NCI-H82 treated with DMSO at 0.1 percent for 48 hours (cell line): ENCODE measurements around the gene MAN2A2.
"Not testable (repeated sequence)": the region's sequence is repeated elsewhere in the genome, so short reads cannot be mapped to it uniquely, and the experiment has no call there.

Experiments
- DNase-seq: peaks from one replicate; lab custom pipeline; 2025; ENCODE audit not compliant: unreplicated experiment; lab: John Stamatoyannopoulos, UW

The MAN2A2 gene

DNA sequence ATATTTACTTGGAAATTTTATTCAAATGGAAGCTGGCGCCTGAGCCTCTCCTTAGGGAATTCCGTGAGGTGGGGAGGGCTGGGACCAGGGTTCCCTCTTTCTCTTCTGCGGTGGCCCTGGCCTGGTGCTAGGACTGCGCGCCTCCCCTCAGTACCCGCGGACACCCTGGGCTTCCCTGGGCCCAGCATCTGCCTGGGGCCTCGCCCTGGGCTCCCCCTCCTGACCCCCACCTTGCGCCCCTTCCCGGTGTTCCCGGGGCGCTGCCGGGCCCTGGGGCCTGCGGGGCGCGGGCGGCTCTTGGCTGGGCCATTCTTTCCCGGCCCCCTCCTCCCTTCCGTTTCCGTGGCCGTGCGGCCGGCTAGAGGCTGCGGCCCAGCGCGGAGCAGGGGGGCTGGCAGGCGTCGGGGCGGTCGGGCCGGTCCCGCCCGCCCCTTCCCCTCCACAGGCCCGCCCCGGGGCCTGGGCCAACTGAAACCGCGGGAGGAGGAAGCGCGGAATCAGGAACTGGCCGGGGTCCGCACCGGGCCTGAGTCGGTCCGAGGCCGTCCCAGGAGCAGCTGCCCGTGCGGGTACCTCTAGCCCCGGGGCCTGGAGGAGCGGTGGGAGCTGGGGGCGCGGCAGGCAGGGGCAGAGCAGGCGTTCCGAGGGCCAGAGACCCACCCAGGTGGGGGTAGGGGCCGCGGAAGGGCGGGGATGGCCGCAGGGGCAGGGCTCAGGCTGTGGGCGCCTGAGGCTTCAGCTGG, 19.0 kb upstream of the MAN2A2 start, which contains the start of gene FES:
Gene FES, plus strand, starts transcription at position 529 of the 743 bp plus-strand sequence. CDS start 542 bp downstream, outside the sequence.
- DNase-seq: no peak

DNA sequence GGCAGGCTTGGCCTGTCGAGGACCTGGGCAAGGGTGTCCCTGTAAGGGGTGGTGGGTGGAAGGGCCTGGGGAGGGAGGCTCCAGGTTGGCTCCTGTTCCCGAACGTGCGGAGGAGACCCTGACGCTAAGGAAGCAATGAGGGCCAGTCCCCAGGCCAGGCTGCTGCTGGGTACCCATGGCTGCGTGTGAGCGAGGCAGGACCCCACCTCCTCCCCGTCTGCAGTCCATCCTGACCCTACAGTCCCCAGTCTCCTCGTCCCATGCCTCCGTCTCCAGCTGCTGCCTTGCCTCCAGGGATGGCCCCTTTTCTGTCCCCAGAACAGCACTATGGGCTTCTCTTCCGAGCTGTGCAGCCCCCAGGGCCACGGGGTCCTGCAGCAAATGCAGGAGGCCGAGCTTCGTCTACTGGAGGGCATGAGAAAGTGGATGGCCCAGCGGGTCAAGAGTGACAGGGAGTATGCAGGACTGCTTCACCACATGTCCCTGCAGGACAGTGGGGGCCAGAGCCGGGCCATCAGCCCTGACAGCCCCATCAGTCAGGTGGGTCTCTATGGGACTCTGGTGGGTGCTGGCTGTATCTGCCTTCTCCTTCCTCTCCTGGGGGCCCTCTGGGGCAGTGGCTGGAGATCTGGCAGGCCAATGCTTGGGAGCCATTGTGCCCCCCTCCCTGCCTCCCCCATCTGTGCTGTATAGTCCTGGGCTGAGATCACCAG, 18.2 kb upstream of the MAN2A2 start:
- DNase-seq: no peak

DNA sequence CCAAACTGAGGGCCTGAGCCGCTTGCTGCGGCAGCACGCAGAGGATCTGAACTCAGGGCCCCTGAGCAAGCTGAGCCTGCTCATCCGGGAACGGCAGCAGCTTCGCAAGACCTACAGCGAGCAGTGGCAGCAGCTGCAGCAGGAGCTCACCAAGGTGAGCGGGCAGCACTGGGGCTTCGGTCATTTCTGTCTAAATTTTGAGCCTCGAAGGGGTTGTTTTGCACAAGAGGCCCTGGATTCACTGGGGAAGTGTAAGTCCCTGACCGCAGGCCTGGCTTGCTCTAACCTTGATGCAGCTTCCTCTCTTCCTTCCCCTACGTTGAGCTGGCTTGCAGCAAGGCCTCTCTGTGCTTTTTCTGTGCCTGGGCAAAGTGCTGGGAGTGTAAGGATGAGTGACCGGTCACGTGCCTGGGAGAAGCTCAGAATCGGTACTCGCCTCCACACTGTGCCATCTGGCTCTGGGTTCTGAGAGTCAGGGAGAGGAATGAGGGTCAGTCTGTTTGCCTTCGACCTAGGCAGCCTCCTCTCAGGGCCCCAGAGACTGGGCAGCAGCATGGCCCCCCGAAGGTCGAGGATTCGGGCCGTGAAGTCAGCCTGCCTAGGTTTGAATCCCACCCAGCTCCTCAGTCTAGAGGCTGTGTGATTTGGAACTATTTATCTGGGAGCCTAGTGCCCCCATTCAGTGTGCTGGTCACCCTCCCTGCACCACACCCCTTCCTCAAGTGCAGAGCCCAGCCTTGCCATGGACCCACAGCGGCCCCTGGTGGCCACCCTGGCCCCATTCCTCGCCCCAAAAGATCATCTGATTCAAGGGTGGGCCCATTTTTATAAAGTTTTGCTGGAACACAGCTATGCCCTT, 17.4 kb upstream of the MAN2A2 start:
- no peak for DNase-seq

DNA sequence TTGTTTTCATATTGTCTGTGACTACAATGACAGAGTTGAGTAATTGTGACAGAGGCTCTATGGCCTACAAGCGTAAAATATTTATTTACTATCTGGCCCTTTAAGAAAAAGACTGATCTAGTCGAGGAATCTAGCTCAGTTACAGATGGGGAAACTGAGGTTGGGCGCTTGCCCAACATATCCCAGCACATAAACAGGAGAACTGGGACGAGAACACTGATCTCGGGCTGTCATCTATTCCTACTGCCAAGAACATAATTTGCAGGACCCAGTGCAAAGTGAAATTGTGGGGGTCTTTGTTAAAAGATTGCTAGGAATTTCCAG, 16.8 kb upstream of the MAN2A2 start:
- no peak for DNase-seq

DNA sequence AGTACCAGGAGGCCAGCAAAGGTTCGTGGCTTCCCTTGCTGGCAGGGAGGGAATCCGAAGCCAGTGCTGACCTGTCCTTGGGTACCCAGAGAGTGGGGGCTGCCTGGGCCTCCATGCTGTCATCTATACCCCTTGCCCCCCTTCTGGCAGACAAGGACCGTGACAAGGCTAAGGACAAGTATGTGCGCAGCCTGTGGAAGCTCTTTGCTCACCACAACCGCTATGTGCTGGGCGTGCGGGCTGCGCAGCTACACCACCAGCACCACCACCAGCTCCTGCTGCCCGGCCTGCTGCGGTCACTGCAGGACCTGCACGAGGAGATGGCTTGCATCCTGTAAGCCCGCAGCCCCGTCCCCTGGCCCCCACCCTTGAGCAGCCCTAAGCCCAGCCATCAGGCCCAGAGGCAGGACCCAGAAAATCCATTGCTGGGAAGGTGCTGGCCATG, 16.0 kb upstream of the MAN2A2 start:
- no peak for DNase-seq

DNA sequence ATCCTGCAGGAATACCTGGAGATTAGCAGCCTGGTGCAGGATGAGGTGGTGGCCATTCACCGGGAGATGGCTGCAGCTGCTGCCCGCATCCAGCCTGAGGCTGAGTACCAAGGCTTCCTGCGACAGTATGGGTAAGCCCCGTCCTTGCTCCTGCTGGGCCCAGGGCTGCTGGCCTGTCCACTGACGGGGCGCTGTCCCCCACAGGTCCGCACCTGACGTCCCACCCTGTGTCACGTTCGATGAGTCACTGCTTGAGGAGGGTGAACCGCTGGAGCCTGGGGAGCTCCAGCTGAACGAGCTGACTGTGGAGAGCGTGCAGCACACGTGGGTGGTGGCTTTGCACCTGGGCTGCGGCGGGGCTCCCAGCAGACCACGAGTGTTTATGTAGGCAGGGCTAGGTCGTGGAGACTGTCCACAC, 13.8 kb upstream of the MAN2A2 start:
- no peak for DNase-seq

DNA sequence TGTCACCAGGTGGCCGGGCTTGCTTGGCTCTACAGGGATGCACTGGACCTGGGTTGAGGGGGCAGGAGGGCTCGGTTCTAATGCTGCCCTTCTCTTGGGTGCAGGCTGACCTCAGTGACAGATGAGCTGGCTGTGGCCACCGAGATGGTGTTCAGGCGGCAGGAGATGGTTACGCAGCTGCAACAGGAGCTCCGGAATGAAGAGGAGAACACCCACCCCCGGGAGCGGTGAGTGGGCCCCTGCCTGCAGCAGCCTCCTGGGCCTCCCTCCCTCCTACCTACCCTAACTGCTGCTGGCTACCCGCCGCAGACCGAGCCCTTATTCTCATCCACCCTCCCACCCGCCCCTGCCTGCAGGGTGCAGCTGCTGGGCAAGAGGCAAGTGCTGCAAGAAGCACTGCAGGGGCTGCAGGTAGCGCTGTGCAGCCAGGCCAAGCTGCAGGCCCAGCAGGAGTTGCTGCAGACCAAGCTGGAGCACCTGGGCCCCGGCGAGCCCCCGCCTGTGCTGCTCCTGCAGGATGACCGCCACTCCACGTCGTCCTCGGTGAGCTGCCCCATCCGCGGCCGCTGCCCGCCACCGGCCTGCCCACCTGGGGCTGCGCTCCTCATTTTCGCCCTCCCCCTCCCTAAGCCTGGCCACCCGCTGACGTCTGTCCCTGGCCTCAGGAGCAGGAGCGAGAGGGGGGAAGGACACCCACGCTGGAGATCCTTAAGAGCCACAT, 13.2 kb upstream of the MAN2A2 start:
- no peak for DNase-seq

DNA sequence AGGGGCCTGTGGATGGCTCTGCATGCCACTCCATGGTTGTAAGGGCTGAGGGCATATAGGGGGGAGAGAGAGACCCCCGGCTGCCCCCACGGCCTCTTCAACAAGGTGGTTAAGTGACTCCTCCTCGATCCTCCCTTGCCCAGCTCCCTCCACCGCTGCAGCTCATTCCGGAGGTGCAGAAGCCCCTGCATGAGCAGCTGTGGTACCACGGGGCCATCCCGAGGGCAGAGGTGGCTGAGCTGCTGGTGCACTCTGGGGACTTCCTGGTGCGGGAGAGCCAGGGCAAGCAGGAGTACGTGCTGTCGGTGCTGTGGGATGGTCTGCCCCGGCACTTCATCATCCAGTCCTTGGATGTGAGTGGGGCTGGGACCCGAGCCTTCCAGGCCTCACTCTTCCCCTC, 12.3 kb upstream of the MAN2A2 start:
- DNase-seq: no peak

DNA sequence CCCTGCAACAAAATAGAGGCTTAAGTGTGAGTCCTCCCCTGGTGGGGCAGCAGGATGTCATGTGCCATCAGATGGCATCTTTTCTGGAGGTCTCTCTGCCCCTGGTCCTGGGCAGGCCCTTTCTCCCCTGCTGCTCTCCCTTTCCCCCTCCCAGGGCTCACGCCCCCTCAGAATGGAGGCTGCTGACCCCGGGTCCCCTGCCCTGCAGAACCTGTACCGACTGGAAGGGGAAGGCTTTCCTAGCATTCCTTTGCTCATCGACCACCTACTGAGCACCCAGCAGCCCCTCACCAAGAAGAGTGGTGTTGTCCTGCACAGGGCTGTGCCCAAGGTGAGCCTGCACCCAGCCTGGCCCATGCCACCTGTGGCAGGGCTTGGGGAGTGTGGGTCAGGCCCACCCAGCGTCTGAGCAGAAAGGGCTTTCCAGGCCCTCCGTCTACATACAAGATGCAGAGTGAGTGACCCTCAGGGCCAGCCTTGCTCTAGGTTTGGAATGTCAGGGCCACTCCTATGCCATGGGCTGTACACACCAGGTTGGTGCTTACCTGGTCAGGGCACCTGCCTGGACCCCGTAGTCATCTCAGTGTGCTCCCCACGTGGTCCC, 11.7 kb upstream of the MAN2A2 start:
- DNase-seq: no peak

DNA sequence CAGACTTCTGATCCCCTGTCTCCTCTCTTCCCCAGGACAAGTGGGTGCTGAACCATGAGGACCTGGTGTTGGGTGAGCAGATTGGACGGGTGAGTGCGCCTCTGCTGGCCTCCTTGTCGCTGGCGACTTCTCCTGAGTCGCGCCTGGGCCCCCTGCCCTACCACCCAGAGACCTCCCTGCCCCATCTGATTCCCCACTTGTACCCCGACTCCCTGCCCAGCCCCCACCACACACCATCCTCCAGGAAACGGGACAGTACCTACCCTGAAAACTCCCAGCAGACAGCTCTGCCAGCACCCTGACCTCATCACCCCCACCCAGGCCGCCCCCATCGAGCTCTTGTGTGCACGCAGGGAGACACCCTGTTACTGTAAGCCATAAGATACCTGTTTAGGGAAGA, 11.1 kb upstream of the MAN2A2 start:
- DNase-seq: no peak

DNA sequence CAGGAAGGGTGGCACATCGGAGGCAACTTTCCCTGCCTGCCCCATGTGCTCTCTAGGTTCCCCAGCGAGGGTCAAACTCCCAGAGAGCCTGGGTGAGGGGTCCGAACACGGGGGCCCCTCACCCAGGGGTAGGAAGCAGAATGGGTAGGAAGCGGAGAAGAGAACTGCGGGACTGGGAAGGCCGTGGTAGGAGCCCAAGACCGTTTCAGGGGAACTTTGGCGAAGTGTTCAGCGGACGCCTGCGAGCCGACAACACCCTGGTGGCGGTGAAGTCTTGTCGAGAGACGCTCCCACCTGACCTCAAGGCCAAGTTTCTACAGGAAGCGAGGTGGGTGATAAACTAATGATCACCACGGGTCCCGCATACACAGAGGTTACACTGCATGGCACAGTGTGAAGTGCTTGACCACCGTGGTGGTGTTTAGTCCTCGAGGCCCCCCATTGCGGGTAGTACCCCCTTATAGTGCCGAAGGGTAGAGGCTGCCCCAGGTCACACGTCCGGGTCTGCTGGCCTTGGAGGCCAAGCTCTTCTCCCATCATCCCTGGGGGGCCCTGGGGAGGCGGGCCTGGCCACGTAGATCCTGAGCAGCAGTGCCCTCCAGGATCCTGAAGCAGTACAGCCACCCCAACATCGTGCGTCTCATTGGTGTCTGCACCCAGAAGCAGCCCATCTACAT, 10.5 kb upstream of the MAN2A2 start:
- DNase-seq: no peak

DNA sequence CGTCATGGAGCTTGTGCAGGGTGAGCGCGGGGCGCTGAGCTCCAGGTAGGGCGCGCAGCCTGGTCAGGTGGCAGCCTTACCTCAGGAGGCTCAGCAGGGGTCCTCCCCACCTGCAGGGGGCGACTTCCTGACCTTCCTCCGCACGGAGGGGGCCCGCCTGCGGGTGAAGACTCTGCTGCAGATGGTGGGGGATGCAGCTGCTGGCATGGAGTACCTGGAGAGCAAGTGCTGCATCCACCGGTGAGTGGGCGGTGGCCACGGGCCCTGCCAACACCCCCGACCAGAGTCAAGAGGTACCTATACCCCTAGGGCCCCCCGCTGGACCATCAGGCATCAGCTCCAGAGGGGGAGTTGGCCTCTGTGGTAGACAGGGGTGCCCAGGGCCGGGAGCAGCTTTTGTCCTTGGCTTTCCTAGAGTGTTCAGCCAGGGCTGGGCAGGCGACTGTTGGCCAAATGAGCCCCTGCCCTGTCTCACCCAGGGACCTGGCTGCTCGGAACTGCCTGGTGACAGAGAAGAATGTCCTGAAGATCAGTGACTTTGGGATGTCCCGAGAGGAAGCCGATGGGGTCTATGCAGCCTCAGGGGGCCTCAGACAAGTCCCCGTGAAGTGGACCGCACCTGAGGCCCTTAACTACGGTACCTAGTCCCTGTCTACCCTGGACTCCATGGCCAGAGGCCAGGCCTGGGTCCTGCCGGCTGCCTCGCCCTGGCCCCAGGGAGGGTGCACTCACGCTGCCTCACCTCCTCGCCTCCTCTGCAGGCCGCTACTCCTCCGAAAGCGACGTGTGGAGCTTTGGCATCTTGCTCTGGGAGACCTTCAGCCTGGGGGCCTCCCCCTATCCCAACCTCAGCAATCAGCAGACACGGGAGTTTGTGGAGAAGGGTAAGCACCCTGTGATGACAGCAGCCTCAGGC, 9.7 kb upstream of the MAN2A2 start:
- no peak for DNase-seq

DNA sequence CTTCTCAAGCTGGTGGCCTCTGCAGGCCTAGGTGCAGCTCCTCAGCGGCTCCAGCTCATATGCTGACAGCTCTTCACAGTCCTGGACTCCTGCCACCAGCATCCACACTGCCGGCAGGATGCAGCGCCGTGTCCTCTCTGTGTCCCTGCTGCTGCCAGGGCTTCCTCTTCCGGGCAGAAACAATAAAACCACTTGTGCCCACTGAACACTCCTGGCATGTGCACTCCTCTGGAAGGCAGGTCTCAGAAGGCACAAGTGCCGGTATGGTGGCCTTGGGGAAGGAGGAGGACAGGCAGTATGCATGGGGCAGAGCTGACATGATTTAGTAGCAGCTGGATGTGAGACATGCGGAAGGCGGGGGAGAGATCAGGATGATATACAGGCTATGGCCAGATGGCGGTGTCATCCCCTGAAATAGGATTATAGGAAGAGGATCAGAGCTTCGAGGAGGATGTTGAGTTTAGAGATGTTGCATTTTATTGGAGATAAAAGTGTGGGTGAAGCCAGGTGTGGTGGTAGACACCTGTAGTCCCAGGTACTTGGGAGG, 7.5 kb upstream of the MAN2A2 start:
- DNase-seq: peak; percentile 96

DNA sequence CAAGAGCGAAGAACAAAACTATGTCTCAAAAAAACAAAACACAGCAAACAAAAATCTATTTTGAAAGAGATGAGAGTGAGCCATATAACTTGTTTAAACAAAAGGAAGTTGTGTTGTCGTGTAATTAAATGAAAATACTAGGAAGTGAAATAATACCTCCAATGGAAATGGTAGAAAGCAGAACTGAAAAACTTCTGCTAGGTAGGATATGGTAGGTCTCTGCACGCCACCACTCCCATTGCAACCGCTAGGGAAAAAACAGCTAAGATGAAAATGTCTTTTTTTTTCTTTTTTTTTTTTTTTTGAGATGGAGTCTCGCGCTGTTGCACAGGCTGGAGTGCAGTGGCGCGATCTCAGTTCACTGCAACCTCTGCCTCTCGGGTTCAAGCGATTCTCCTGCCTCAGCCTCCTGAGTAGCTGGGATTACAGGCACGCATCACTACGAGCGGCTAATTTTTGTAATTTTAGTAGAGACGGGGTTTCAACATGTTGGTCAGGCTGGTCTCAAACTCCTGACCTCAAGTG, 5.9 kb upstream of the MAN2A2 start:
- DNase-seq: not testable (repeated sequence)

DNA sequence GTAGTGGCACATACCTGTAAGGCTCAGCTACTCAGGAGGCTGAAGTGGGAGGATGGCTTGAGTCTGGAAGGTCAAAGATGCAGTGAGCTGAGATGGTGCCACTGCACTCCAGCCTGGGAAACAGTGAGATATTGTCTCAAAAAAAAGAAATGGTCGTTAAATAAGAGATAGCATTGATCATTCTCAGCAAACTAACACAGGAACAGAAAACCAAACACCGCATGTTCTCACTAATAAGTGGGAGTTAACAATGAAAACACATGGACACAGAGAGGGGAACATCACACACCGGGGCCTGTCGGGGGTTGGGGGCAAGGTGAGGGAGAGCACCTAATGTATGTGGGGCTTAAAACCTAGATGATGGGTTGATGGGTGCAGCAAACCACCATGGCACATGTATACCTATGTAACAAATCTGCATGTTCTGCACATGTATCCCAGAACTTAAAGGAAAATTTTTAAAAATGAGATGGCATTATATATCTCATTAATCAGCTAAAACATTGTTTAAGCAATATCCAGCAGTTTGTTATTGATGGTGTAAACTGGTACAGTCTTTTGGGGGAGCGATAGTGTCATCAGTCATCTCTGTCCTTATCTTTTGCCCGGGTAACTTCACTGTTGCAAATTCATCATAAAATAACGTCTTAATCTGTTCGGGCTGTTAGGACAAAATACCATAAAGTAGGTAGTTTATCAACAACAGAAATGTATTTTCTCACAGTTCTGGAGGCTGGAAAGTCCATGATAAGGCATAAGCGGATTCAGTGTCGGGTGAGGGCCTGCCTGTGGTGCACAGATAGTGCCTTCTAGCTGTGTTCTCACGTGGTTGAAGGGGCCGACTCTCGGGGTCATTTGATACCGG, 1.7 kb upstream of the MAN2A2 start:
- DNase-seq: no peak

DNA sequence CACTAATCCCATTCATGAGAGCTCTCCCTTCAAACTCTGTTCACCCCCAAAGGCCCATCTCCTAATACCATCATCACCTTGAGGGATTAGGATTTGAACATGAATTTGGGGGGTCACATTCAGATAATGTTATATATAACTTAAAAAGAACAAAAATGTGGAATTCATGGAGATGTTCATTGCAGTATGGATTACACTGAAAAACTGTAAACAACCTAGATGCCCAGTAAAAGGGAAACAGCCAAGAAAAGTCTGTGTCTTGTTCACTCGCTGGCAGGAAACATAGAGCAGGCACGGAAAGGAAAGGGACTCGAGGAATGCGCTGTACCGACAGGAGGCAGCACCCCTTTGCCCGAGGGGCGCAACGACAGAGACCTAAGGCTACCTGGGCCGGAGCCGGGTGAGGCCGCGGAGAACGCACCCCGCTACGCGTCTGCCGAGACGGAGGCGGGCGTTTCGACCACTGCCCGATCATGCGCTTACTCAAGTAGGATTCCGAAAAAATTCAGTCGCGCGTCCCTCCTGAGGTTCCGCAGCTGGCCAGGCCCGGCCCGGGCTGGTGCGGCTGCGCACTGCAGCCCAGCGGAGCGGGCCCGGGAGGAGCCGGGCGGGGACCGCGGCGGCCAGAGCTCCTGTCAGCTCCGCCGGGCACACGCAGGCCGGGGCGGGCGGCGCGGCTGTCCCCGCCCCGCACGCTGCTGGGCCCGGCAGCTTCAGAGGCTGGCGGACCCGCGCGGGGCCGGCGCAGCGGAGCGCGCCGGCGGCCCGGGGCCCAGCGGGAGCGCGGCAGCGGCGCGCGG, 862 bp upstream of the MAN2A2 start:
- peak; percentile 44 for DNase-seq
